Mesenchymal stem cell (in vitro differentiated cells and primary cell): ENCODE results near the gene GTPBP3.

Experiments used
- DNase-seq: peaks from one replicate; pipeline ENCODE4 v3.0.0-alpha.2; 2013
- H2AFZ ChIP-seq: one replicate; pipeline ENCODE4 v1.6.1; 2013; ENCODE audit warnings: low read depth, mild to moderate bottlenecking, control low read depth, inconsistent platforms, low read length, moderate library complexity
- H2AK5ac ChIP-seq: 2 replicates; pipeline ENCODE4 v1.6.1; 2013; ENCODE audit warnings: low read length, moderate library complexity, mild to moderate bottlenecking, inconsistent platforms; ENCODE audit not compliant: severe bottlenecking
- H2BK120ac ChIP-seq: one replicate; pipeline ENCODE4 v1.6.1; 2013; ENCODE audit warnings: low read depth, mild to moderate bottlenecking, inconsistent platforms, low read length, moderate library complexity
- H2BK12ac ChIP-seq, 2 experiments: one replicate each; pipeline ENCODE4 v1.6.1; 2013; ENCODE audit warnings: inconsistent platforms in 2 of 2, low read length in 2 of 2, mild to moderate bottlenecking in 2 of 2, moderate library complexity in 2 of 2, control low read depth in 1 of 2
- H2BK15ac ChIP-seq: one replicate; pipeline ENCODE4 v1.6.1; 2013; ENCODE audit warnings: mild to moderate bottlenecking, low read depth, inconsistent platforms; ENCODE audit not compliant: poor library complexity, severe bottlenecking
- H2BK5ac ChIP-seq: 2 replicates; pipeline ENCODE4 v1.6.1; 2013; ENCODE audit warnings: low read depth, mild to moderate bottlenecking, low read length, control low read depth, inconsistent platforms; ENCODE audit not compliant: poor library complexity, severe bottlenecking
- H3K14ac ChIP-seq, 2 experiments: one replicate each; pipeline ENCODE4 v1.6.1; 2013; ENCODE audit warnings: inconsistent platforms in 2 of 2, low read length in 2 of 2, control low read depth in 1 of 2, mild to moderate bottlenecking in 1 of 2, moderate library complexity in 1 of 2
- H3K18ac ChIP-seq, 2 experiments: one replicate each; pipeline ENCODE4 v1.6.1; 2013; ENCODE audit warnings: inconsistent platforms in 2 of 2, low read length in 2 of 2, control low read depth in 1 of 2, low read depth in 1 of 2, mild to moderate bottlenecking in 1 of 2
- H3K23ac ChIP-seq, 2 experiments: one replicate each; pipeline ENCODE4 v1.6.1; 2013; ENCODE audit warnings: inconsistent platforms in 2 of 2, low read length in 2 of 2, mild to moderate bottlenecking in 2 of 2, moderate library complexity in 2 of 2, control low read depth in 1 of 2
- H3K27ac ChIP-seq: 2 replicates; pipeline ENCODE4 v1.5.1; 2013; ENCODE audit warnings: mild to moderate bottlenecking, moderate library complexity, low read length, control low read depth, inconsistent platforms; ENCODE audit not compliant: poor library complexity, severe bottlenecking
- H3K27me3 ChIP-seq, 2 experiments: 2 replicates each; pipeline versions ENCODE4 v1.6.1 to v1.7.0; 2013; ENCODE audit warnings: low read length in 2 of 2, mild to moderate bottlenecking in 2 of 2, moderate library complexity in 2 of 2, control low read depth in 1 of 2, inconsistent platforms in 1 of 2; ENCODE audit not compliant: control insufficient read depth in 1 of 2, insufficient read depth in 1 of 2
- H3K36me3 ChIP-seq, 2 experiments: 2 replicates each; pipeline versions ENCODE4 v1.6.1 to v1.7.0; 2013; ENCODE audit warnings: low read length in 2 of 2, control low read depth in 1 of 2, inconsistent platforms in 1 of 2, low read depth in 1 of 2, mild to moderate bottlenecking in 1 of 2; ENCODE audit not compliant: insufficient read depth in 2 of 2, control insufficient read depth in 1 of 2
- H3K4ac ChIP-seq, 2 experiments: one replicate each; pipeline ENCODE4 v1.6.1; 2013; ENCODE audit warnings: inconsistent platforms in 2 of 2, low read length in 2 of 2, mild to moderate bottlenecking in 2 of 2, moderate library complexity in 2 of 2, control low read depth in 1 of 2, low read depth in 1 of 2
- H3K4me1 ChIP-seq: 2 replicates; pipeline ENCODE4 v1.6.1; 2013; ENCODE audit warnings: low read depth, low read length, control low read depth; ENCODE audit not compliant: control insufficient read depth, insufficient read depth
- H3K4me2 ChIP-seq: 2 replicates; pipeline ENCODE4 v1.6.1; 2013; ENCODE audit warnings: low read length, mild to moderate bottlenecking, inconsistent platforms; ENCODE audit not compliant: poor library complexity, severe bottlenecking
- H3K4me3 ChIP-seq, 2 experiments: 2 replicates each; pipeline versions ENCODE4 v1.5.1 to v1.7.0; 2013; ENCODE audit warnings: low read length in 2 of 2, mild to moderate bottlenecking in 2 of 2, control low read depth in 1 of 2, low read depth in 1 of 2; ENCODE audit not compliant: insufficient read depth in 1 of 2
- H3K79me1 ChIP-seq: replicated peaks from 2 replicates; pipeline ENCODE4 v1.6.1; 2013; ENCODE audit warnings: mild to moderate bottlenecking, control low read depth, low read length, inconsistent platforms; ENCODE audit not compliant: poor library complexity, severe bottlenecking
- H3K9ac ChIP-seq: 2 replicates; pipeline ENCODE4 v1.7.0; 2013; ENCODE audit warnings: mild to moderate bottlenecking, low read length, moderate library complexity
- H3K9me3 ChIP-seq: 2 replicates; pipeline ENCODE4 v1.7.0; 2013; ENCODE audit warnings: mild to moderate bottlenecking, low read length; ENCODE audit not compliant: control insufficient read depth
- H4K8ac ChIP-seq: one replicate; pipeline ENCODE4 v1.6.1; 2013; ENCODE audit warnings: inconsistent platforms, mild to moderate bottlenecking, low read length, moderate library complexity
- H4K91ac ChIP-seq: one replicate; pipeline ENCODE4 v1.6.1; 2013; ENCODE audit warnings: mild to moderate bottlenecking, low read length, inconsistent platforms
- WGBS: methylation state at CpG from one replicate; pipeline ENCODE4 v1.1.7; 2013; ENCODE audit warnings: mixed read lengths; 5-methylcytosine and 5-hydroxymethylcytosine counted together

GTPBP3 gene

GRCh38 chr19:17311455-17312188 lies 25.7 kb upstream of the GTPBP3 start:
- WGBS = 47% methylated on average over 11 of the region's 11 CpGs
- Histone ChIP-seq H3K4ac (peak overlapping the region in 1 of 2 experiments; percentile 34), H4K8ac (no peak overlapping the region), H2BK5ac (no peak overlapping the region), H3K4me3 (peak overlapping the region in 1 of 2 experiments; percentile 12), H3K9ac (peak overlapping the region; percentile 42), H2BK12ac (no peak overlapping the region), H3K9me3 (no peaks in the 10 kb centered on the region), H3K18ac (peak overlapping the region in 1 of 2 experiments; percentile 29), H2AFZ (no peak overlapping the region), H3K36me3 (peaks cover 25 to 38% of the 10 kb centered on the region in 2 experiments), H2AK5ac (peak overlapping the region; percentile 17), H3K27me3 (no peaks in the 10 kb centered on the region), H3K27ac (peak overlapping the region; percentile 69), H3K4me2 (peak overlapping the region; percentile 14), H4K91ac (no peak overlapping the region), H3K23ac (peak overlapping the region in 1 of 2 experiments; percentile 28), H2BK15ac (no peak overlapping the region), H3K4me1 (peaks cover 30% of the 10 kb centered on the region), H2BK120ac (no peak overlapping the region), H3K14ac (no peak overlapping the region), H3K79me1 (peaks cover 31% of the 10 kb centered on the region)
- DNase-seq = peak; percentile 90

GRCh38 chr19:17312189-17313113 lies 24.9 kb upstream of the GTPBP3 start:
- peaks cover 25 to 45% of the 10 kb centered on the region in 2 experiments for H3K36me3 ChIP-seq
- no peak overlapping the region for H4K8ac ChIP-seq
- H3K4me3 ChIP-seq = peak overlapping the region in 1 of 2 experiments; percentile 12
- H3K9ac ChIP-seq = peak overlapping the region; percentile 42
- peak overlapping the region; percentile 13 for H2AK5ac ChIP-seq
- no peaks in the 10 kb centered on the region for H3K27me3 ChIP-seq
- H3K18ac ChIP-seq = peak overlapping the region in 1 of 2 experiments; percentile 29
- H3K79me1 ChIP-seq = peaks cover 29% of the 10 kb centered on the region
- no peak overlapping the region for H2BK5ac ChIP-seq
- no peak for DNase-seq
- H3K14ac ChIP-seq = no peak overlapping the region
- peak overlapping the region; percentile 15 for H4K91ac ChIP-seq
- no peak overlapping the region for H2BK120ac ChIP-seq
- H3K4ac ChIP-seq = peak overlapping the region in 1 of 2 experiments; percentile 34
- H2BK15ac ChIP-seq = no peak overlapping the region
- 85% methylated on average over 20 of the region's 20 CpGs for WGBS
- peaks cover 30% of the 10 kb centered on the region for H3K4me1 ChIP-seq
- H3K4me2 ChIP-seq = peak overlapping the region; percentile 14
- H2AFZ ChIP-seq = no peak overlapping the region
- H3K9me3 ChIP-seq = no peaks in the 10 kb centered on the region
- peak overlapping the region in 1 of 2 experiments; percentile 6 for H3K23ac ChIP-seq
- H3K27ac ChIP-seq = peak overlapping the region; percentile 69
- H2BK12ac ChIP-seq = peak overlapping the region in 1 of 2 experiments; percentile 17

GRCh38 chr19:17314007-17314593 lies 23.3 kb upstream of the GTPBP3 start:
- no peak overlapping the region for H2BK5ac ChIP-seq

More at GRCh38 chr19:17314007-17314593, 23.3 kb upstream of the GTPBP3 start:
- H4K91ac ChIP-seq = no peak overlapping the region
- H2AFZ ChIP-seq = no peak overlapping the region
- no peak overlapping the region for H3K9ac ChIP-seq
- no peak overlapping the region for H4K8ac ChIP-seq
- H2BK120ac ChIP-seq = no peak overlapping the region
- peaks cover 29 to 59% of the 10 kb centered on the region in 2 experiments for H3K36me3 ChIP-seq
- no peak overlapping the region for H3K23ac ChIP-seq
- WGBS = over 99% methylated on average over 19 of the region's 19 CpGs
- peaks cover 29% of the 10 kb centered on the region for H3K79me1 ChIP-seq
- no peaks in the 10 kb centered on the region for H3K27me3 ChIP-seq
- no peaks in the 10 kb centered on the region for H3K9me3 ChIP-seq
- H3K14ac ChIP-seq = no peak overlapping the region
- no peak overlapping the region for H3K4ac ChIP-seq
- H3K27ac ChIP-seq = no peak overlapping the region
- H2AK5ac ChIP-seq = no peak overlapping the region
- no peak overlapping the region for H3K4me3 ChIP-seq
- no peak for DNase-seq
- H2BK15ac ChIP-seq = no peak overlapping the region
- no peak overlapping the region for H3K4me2 ChIP-seq
- H3K18ac ChIP-seq = no peak overlapping the region
- H3K4me1 ChIP-seq = peaks cover 28% of the 10 kb centered on the region
- H2BK12ac ChIP-seq = no peak overlapping the region
